Measurements from ENCODE around the gene GABRR2.

GRCh38 chr6:89321131-89321970, 6.3 kb upstream of the GABRR2 start:
- TF ChIP-seq POLR2A (IDR thresholded peaks at IDR 0.05), result no peak
- TF ChIP-seq CTCF (IDR thresholded peaks at IDR 0.05), result no peak
